Fibroblast of pulmonary artery (primary cell): Measurements from ENCODE around the gene PPP3CB.

Experiments used
- DNase-seq: peaks from one replicate; pipeline ENCODE4 v3.0.0-alpha.2; 2010; ENCODE audit warnings: low read depth
- H3K4me3 ChIP-seq: replicated peaks from 2 replicates; pipeline ENCODE4 v1.5.1; 2011; ENCODE audit warnings: low read depth, mild to moderate bottlenecking, control low read depth, low read length, moderate library complexity
- CTCF ChIP-seq: IDR thresholded peaks from 2 replicates; pipeline ENCODE4 v1.5.1; 2011; ENCODE audit warnings: mild to moderate bottlenecking, control low read depth, low read length, inconsistent platforms; ENCODE audit errors: missing control alignments

PPP3CB gene

GRCh38 chr10:73503037-73503436 is 7.2 kb upstream of the PPP3CB start:
- TF ChIP-seq CTCF, result no peak
- H3K4me3 ChIP-seq, result no peak overlapping the region
- DNase-seq, result no peak

GRCh38 chr10:73501651-73502050 is 5.8 kb upstream of the PPP3CB start:
- no peak for TF ChIP-seq CTCF
- DNase-seq, result no peak
- no peak overlapping the region for H3K4me3 ChIP-seq

DNA sequence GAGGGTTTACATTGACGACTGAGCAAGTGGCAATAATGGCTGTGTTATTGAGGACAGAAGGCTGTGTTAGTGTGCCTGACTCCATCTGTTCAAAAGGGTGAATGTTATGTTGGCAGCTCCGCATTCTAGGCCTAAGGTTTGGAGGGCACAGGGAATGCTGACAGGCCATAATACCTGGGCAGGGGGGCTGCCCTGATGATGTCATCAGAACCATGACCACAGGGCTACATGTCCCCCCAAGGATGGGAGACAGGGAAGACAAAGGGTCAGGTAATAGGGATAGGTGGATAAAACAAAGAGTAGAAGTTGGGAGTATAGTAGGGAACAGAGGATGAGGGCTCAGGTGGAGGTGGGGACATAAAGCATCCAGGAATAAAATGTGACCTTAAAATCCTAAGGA is 1.8 kb upstream of the PPP3CB start:
- no peak for TF ChIP-seq CTCF
- no peak for DNase-seq
- no peak overlapping the region for H3K4me3 ChIP-seq

- TF ChIP-seq CTCF, result no peak
- peak; percentile 87 for DNase-seq
Measured at GRCh38 chr10:73495226-73495883, 469 bp downstream of the PPP3CB start.

GRCh38 chr10:73494877-73495225 is 973 bp downstream of the PPP3CB start:
- peak overlapping the region; percentile 91 for H3K4me3 ChIP-seq
- DNase-seq, result peak; percentile 22
- no peak for TF ChIP-seq CTCF

More at GRCh38 chr10:73495226-73495883, 469 bp downstream of the PPP3CB start:
- peak overlapping the region; percentile 91 for H3K4me3 ChIP-seq

DNA sequence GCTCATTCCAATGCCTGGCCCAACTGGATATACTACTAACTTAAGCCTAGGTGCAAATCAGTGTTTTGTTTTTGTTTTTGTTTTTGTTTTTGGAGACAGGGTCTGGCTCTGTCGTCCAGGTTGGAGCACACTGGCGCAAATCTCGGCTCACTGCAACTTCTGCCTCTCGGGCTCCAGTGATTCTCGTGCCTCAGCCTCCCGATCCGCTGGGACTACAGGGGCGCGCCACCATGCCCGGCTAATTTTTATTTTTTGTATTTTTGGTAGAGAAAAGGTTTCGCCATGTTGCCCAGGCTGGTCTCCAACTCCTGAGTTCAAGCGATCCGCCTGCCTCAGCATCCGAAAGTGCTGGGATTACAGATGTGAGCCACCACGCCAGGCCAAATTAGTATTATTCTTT is 1.6 kb downstream of the PPP3CB start:
- TF ChIP-seq CTCF, result no peak
- no peak for DNase-seq
- peak overlapping the region; percentile 91 for H3K4me3 ChIP-seq

DNA sequence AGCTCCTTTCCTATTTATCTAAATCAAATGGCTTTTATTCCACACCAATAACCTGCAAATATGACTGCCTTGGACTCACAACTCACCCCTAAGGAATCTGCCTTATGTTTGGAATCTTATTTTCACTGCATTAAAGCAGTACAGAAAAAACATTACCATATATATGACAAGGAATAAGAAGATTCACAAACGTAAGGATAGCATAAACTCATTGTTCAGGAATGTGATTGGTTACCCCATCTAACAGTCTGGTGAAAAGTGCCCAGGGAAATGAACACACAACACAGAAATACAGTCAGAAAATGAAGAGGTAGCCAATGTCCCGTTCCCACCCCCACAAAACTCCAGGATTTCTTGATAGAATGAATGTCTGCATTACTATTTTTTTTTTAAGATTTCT is 2.0 kb downstream of the PPP3CB start:
- H3K4me3 ChIP-seq, result peak overlapping the region; percentile 91
- TF ChIP-seq CTCF, result no peak
- DNase-seq, result peak; percentile 53
